ENCODE measurements around the gene ZNF280B. TPM values are rescaled to one million over a fixed set of nuclear protein-coding genes. Genes with fewer than 3 reads are reported as not detected.

ZNF280B gene
- total RNA-seq, 1 experiment from 2014 or later = 5.5 TPM

DNA sequence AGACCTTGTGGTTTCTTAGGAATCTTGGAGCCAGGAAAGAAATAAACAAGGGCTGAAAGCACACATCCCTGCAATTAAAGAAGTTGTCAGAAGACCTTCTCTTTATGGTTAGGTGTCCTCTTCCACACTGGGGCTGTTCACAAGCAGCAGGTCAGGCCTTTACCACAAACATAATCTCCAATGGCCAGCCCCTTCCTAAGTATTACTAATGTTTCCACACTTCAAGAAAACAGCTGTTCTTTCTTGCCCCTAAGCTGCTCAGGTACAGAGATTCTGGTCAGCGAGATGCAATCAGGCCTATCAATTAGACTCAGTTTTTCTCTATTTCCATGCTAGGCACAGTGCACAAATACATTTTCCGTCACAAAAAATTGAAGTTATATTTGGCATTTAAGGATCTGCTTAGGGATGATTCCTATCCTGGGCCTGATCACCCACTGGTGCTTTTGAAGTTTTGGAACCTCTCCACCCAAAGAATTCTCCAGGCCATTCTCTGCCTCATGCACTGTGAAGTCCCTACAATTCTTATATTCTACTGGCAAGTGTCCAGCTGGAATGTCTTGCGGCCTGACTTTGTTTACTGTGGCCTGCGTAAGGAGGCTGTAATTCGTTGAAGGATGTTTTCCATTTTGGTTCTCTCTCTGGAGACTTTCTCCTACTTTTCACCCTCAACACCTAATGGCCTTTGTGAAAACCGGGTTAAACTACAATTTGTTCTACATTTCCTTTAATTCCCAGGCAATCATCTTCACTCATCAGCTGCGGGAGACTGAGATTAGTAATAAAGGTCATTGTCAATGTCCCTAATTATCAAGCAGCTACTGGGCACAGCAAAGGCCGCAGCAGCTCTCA is 45.4 kb upstream of the ZNF280B start:
- 0 out of 4 replicates have a peak, but pooled peaks cover 0 to 9% of the 10 kb centered on the region in 2 experiments for H3K36me3 ChIP-seq (ENCODE audit: control insufficient read depth in 1 of 2, insufficient read depth in 2 of 2, low read length in 2 of 2)
- peaks cover 0 to 5% of the 10 kb centered on the region in 2 experiments; a peak in 1 of 4 replicates for H3K4me1 ChIP-seq (ENCODE audit: control insufficient read depth in 1 of 2, insufficient read depth in 2 of 2, low read length in 2 of 2)
- H3K4me2 ChIP-seq (ENCODE audit: low read length) = no peak overlapping the region
- no peaks in the 10 kb centered on the region for H3K9me2 ChIP-seq (ENCODE audit: insufficient read depth)
- DNase-seq (ENCODE audit: low read depth, low spot score) (no peak), ATAC-seq (no peak)
- no peak overlapping the region for H2AFZ ChIP-seq (ENCODE audit: low read depth, low read length, poor library complexity, severe bottlenecking)
- no peak overlapping the region for H3K27ac ChIP-seq (ENCODE audit: low read depth, low read length)
- H3K79me2 ChIP-seq (ENCODE audit: insufficient read depth, low read length) = no peaks in the 10 kb centered on the region
- BruUV-seq (replicated peaks) = no TSS peak
- ChIA-PET CTCF (interaction anchor here (0.6 to 1.2 kb wide), 2 partner anchors 45 to 75 kb away, joined by 3 read pairs; partner anchors contain the start of gene ZNF280B), POLR2A (no interaction called here), RAD21 (ENCODE audit: low non-redundant PET in 1 of 2, low total read pairs in 2 of 2, uncharacterized antibody in 2 of 2, unreplicated experiment in 2 of 2) (no interaction called here)
- no peaks in the 10 kb centered on the region for H3K27me3 ChIP-seq (ENCODE audit: insufficient read depth, low read length)
- H3K4me3 ChIP-seq (replicated peaks in 1 of 2; ENCODE audit: low read depth in 1 of 2, low read length in 2 of 2) = no peak overlapping the region
- H3K9ac ChIP-seq (ENCODE audit: low read length) = no peak overlapping the region
- no peaks in the 10 kb centered on the region for H4K20me1 ChIP-seq (ENCODE audit: insufficient read depth)
- no peaks in the 10 kb centered on the region for H3K9me3 ChIP-seq (ENCODE audit: control insufficient read depth in 1 of 2, insufficient read depth in 1 of 2, low read depth in 1 of 2, low read length in 2 of 2)
- TF ChIP-seq POLR2A (IDR thresholded peaks at IDR 0.05; ENCODE audit: borderline replicate concordance, extremely low read depth, insufficient read depth, insufficient read length) (no peak), YY1 (IDR thresholded peaks at IDR 0.05; ENCODE audit: extremely low read depth, insufficient replicate concordance, low read depth, low read length) (no peak), RAD21 (IDR thresholded peaks at IDR 0.05; ENCODE audit: low read depth) (no peak), TCF7L2 (IDR thresholded peaks at IDR 0.05; ENCODE audit: borderline replicate concordance, extremely low read depth, insufficient read depth, insufficient read length) (no peak), SP1 (IDR thresholded peaks at IDR 0.05; ENCODE audit: low read depth) (no peak), EZH2phosphoT487 (IDR thresholded peaks at IDR 0.05; ENCODE audit: borderline replicate concordance) (no peak), ZNF274 (IDR thresholded peaks at IDR 0.05; ENCODE audit: low read depth, low read length) (no peak), ZFX (IDR thresholded peaks at IDR 0.05) (no peak)
- TF ChIP-seq, protein P1, sequence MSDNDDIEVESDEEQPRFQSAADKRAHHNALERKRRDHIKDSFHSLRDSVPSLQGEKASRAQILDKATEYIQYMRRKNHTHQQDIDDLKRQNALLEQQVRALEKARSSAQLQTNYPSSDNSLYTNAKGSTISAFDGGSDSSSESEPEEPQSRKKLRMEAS (IDR thresholded peaks at IDR 0.05) = no peak
- TF ChIP-seq, protein P2, sequence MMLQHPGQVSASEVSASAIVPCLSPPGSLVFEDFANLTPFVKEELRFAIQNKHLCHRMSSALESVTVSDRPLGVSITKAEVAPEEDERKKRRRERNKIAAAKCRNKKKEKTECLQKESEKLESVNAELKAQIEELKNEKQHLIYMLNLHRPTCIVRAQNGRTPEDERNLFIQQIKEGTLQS (IDR thresholded peaks at IDR 0.05) = no peak
- intact Hi-C loops (cut with micrococcal nuclease) = no loop called here

Measured in HCT116 (cell line).